Fibroblast of skin of right quadriceps (primary cell): ENCODE data around the gene TUBD1.

ENCODE experiments used
- DNase-seq: peaks from one replicate; pipeline ENCODE4 v3.0.0-alpha.2; 2013

The TUBD1 gene

GRCh38 chr17:59814685-59815084, 78.1 kb downstream of the TUBD1 start:
- DNase-seq = no peak

- DNase-seq = no peak
Observed at GRCh38 chr17:59814276-59814675, 78.5 kb downstream of the TUBD1 start.

- no peak for DNase-seq
Observed at GRCh38 chr17:59812139-59812538, 80.6 kb downstream of the TUBD1 start.

- DNase-seq = no peak
Observed at GRCh38 chr17:59811209-59811608, 81.5 kb downstream of the TUBD1 start.

GRCh38 chr17:59810894-59811153, 81.9 kb downstream of the TUBD1 start:
- DNase-seq = peak; percentile 64
